HT-29 (cell line): ENCODE data around the gene STPG1. TPM values are rescaled to one million over a fixed set of nuclear protein-coding genes. Genes with fewer than 3 reads are reported as not detected.
A peak's percentile ranks its signal among the peaks of the same experiment; 100 is the strongest.

Experiments
- DNase-seq: peaks from one replicate; pipeline ENCODE4 v3.0.0-alpha.2; 2015; ENCODE audit warnings: low spot score
- total RNA-seq: library from RNA; depleted of rRNA; stranded (reverse); fragments of >200 nt; shearing (Covaris generic); gene quantifications from 2 replicates; pipeline ENCODE4 v1.2.3, GENCODE V29; 2014

The STPG1 gene
- total RNA-seq, 1 experiment from 2014 or later: 5.3 TPM

GRCh38 chr1:24392982-24393650, 20.5 kb downstream of the STPG1 start:
- DNase-seq: no peak

- DNase-seq: no peak
These were observed 21.0 kb downstream of the STPG1 start for GRCh38 chr1:24392604-24392946.

DNA sequence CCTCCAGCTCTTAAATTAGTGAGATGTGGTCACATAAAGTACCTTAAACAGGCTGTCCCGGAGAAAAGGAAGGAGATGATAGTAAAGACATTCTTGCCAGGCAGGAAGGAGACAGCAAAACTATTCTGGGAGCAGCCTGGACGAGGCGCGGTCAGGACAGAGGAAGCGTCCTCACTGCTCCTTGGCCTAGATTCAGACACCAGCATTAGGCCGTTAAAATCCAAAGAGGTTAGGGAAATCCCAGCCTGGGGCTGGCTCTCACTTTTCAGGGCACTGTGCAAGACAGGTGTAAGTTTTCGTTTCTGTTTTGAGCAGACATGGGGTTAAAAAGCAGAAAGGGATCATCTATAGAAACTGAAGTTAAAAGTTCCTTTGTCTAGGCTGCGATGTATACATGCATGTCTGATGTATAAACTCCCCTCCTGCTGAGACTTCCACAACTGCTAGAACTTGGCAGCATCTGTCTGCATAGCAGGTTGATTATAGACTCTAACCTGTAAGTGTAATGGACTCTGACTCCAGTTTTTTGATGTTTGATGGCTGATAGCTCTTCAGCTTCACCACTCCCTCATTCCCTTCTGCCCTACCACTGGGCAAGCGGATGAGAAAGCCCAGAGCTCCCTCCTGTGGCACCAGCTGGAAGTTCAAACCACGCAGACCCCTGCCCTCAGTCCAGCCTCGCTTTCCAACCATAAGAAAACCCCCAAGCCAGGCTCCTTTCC, 21.5 kb downstream of the STPG1 start:
- peak; percentile 84 for DNase-seq

DNA sequence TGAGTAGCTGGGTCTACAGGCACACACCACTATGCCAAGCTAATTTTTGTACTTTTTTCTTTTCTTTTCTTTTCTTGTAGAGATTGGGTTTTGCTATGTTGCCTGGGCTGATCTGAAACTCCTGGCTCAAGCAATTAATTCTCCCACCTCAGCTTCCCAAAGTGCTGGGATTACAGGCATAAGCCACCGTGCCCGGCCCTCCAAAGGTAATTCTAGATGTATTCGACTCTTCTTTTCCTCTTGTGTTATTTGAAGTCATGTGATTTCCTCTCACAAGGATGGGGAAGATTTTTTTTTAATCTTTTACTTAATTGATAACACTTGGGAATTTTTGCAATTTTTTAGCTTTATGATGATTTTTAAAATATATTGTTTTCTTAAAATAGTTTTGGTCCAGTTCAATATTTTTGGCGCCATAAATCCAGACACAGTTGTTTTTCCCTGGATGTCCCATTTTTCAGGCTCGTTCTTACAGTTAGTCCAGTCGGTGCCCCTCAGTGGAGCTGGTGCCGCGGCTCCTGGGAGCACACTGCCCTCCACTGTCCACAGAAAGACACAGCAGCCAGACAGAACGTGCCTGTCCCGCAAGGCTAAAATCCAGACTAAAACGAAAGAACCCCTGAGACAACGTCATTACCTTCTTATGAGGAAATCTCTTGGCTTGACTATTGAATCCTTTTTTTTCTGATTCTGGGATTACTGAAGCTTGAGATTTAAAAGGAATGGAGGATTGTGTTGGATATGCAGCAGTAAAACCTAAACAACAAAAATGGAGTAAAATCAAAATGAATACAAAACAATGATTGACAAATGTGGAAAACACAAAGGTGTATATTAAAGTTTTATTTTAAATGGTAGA, 22.4 kb downstream of the STPG1 start:
- peak; percentile 86 for DNase-seq

DNA sequence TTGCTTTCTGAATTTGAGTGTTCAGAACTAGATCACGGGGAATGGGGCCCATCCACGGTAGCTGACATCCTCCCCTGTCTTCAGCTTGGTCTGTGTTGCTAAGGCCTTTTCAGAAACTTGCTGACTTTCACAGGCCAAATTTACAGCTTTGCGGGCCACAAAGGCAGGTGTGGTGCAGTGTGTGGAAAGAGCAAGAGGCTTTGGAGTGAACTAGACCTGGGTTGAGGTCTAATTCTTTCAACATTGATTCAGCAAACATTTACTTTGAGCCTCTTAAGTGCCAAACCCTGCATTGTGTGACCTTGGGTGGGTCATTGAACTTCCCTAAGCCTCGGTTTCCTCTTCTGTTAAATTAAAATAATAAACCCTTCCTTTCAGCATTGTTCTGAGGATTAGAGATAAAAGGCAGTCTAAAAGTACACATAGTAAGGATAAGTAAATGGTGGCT, 24.3 kb downstream of the STPG1 start:
- peak; percentile 54 for DNase-seq

- no peak for DNase-seq
These were observed 25.2 kb downstream of the STPG1 start for GRCh38 chr1:24388331-24388885.

GRCh38 chr1:24387636-24388175, 25.9 kb downstream of the STPG1 start:
- DNase-seq: no peak

- DNase-seq: no peak
These were observed 26.7 kb downstream of the STPG1 start for GRCh38 chr1:24386931-24387330.

DNA sequence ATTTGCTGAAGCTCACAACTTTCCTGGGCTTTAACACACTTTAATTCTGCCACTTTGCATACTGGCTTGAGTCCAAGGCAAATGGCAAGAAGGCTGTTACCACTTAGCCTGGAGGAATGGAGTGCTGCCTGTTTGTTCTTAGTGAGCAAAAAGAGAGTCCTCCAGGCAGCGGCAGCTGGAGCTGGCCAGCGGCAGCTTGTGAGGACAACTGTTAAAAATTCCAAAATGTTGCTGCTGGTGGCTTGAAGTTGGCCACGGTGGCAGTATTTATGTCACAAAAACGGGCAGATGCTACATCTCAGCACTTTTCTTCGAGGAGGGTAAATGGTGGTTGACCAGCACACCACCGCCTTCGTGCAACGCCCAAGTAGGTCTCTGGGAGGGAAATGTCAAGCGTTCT, 27.3 kb downstream of the STPG1 start:
- no peak for DNase-seq

- no peak for DNase-seq
These were observed 28.2 kb downstream of the STPG1 start for GRCh38 chr1:24385160-24385940.

DNA sequence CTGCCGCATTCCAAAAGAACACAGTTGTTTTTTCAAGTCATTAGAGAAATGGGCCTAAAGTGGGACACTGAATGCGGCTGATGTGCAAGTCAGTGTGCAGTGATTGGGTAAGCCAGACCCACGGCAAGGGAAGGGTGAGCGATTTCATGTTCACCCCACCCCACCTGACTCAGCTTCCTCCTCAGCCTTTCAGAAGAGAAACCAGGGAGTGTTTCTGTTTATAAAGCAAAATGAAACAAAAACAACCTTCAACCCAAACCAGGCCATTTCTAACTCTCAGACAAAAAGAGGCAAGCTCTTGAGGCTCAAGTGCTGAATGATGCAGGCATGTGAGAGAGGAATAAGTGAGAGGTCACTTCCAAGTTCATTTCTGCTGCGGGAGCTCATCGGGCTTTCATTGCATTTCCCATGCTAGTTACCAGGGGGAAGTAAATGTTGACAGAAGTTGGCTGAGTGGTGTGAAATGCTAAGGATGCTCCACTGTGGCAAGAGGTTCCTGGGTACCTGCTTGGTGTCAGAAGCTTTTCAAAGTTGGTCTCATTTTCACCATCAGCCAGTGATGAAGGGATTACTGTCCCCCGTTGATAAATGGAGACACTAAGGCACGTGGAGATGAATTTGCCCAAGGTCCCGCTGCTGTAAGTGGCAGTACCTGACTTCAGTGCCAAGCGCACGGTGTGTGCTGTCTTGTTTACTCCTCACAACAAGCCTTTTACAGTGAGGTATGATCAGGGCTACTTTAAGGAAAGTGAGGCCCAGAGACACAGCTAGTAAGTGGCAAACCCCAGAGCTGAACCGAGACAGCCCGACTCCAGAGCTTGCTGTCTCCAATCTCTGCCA, 29.1 kb downstream of the STPG1 start:
- DNase-seq: no peak

GRCh38 chr1:24383381-24383940, 30.1 kb downstream of the STPG1 start:
- no peak for DNase-seq

DNA sequence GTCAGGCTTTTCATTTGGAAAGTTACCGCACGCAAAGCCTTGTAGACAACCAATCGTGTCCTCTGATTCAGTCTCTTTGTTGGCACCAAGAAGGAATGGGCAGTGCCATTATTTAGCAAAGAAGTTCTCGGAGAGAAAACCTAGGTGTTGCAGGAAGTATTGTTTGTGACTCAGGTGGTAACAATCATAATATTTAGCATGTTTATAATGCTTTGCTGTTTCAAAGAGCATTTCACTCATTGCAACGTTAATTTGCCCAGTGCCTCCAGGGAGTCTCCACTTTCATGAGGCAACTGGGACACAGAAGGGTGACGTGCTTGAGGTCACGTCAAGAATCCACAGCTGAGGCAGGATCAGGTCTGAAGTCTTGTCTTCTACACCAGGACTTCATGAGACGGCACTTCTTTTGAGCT, 31.4 kb downstream of the STPG1 start:
- DNase-seq: no peak

DNA sequence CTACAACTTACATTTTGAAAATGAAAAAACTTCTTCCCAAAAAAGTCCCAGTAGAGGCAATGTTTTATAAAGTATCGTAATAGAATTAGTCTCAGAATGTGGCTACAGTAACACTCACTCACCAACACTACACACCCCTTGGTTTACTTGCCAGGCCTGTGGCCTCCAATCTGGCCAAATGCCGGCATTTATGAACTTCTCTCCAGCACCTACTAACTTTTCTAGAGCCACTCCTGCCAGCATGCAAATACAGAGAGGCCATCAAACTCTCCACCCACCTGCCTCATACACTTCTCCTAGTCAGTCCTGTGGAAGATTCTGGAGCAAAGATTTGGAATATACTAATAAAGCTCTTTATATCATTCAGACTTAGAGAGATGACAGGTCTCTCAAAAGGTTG, 32.3 kb downstream of the STPG1 start:
- no peak for DNase-seq

GRCh38 chr1:24380508-24380907, 33.1 kb downstream of the STPG1 start:
- no peak for DNase-seq

DNA sequence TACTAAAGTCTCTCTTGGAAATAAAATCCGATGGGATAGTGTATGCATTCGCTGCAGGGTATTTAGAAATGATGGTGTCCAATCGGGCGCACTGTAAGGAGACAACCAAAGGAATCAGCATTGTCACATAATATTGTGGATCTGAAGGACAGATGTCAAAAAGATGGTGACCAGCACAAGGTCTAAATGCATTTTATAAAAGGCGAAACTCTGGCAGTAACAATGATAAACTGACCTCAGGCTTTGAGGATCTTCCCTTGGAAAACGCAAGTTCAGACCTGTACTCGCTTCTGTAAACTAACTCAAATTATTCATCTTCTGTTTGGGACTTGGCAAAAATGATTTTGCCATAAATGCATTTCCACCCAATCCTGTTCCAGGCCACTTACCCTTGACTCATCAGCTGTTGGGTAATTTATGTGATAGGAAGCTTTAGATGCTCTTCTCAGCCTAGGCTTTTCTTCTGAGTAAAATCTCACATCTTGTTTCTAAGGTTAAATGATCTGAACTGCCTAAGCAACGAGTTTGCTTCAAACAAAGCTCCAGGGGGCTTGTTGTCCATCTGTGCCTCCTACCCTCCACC, 33.8 kb downstream of the STPG1 start:
- no peak for DNase-seq

- DNase-seq: peak; percentile 50
These were observed 38.4 kb downstream of the STPG1 start for GRCh38 chr1:24374891-24375786.

DNA sequence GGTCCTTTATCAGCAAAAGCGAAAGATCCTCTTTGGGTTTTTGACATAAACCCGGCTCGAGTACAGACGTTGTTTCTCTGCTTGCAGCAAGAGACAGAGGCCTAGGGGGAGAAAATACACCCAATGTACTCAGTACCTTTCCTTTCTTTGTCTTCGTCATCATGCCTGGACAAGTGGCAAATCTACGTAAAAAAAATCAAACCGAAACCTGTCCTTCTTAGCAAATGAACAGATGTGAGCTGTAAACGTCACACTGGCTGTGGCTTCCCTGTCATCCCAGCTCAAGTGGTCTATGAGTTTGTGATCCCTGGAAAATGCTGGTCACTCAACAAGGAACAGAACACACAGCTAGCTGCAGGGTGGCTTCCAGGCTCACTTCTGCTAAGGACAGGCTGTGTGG, 39.9 kb downstream of the STPG1 start:
- DNase-seq: no peak
